HL-60/S4 treated with phorbol 12-myristate 13-acetate at 8.2 ng/mL for 4 days and 3 days (cell line): ENCODE measurements around the gene CST9.
"Not testable (repeated sequence)": the region's sequence is repeated elsewhere in the genome, so short reads cannot be mapped to it uniquely, and the experiment has no call there.

Experiments
- in situ Hi-C: fragments of 300-500 bp; cut with MboI; formaldehyde crosslinking; loops from 2 replicates; pipeline ENCODE4 v1.15.0; 2022; ENCODE audit warnings: low sequenced_read_pairs

CST9 gene

GRCh38 chr20:23595941-23596340 lies 9.8 kb downstream of the CST9 start:
- in situ Hi-C loops, result no loop called here

DNA sequence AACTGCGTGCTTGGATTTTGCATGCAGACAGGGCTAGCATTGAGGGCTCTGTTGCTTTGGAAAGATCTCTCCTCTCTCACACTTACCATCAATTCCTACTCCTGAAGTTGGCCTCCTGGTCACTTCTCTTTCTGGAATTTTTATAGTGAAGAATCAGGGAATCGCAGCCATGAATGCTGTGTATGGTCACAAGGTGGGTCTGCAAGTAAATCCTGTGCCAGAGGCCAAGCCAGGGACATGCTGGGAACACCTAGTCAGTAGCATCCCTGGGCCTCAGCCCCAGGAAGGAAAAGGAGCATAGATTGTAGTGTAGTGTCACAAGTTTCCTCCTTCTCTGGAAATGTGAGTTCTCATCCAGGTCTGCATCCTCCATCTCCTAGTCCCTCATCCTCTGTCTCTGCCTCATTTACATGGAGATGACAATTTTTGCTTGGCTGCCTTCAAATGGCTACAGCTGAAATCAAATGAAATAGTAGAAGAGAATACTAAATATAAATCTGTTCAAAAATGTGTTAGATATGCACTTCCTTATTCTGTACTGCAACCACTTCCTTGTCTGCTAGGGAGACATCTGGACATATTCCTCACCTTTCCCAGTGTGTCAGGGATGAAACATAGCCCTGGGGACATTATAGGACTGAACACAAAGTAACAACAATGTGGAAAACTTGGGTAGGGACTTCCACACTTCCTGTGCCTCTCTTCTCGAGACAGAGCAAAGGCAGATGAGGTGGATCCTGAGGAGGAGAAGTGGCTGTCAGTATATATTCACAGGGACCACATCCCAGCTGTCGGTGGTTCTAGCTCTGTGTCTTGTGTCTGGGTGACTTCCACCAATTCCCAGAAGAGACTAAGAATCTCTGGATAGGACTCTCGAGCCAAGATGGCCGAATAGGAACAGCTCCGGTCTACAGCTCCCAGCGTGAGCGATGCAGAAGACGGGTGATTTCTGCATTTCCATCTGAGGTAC lies 17.0 kb downstream of the CST9 start:
- in situ Hi-C loops, result no loop called here

GRCh38 chr20:23587631-23588030 lies 18.1 kb downstream of the CST9 start:
- in situ Hi-C loops, result no loop called here

DNA sequence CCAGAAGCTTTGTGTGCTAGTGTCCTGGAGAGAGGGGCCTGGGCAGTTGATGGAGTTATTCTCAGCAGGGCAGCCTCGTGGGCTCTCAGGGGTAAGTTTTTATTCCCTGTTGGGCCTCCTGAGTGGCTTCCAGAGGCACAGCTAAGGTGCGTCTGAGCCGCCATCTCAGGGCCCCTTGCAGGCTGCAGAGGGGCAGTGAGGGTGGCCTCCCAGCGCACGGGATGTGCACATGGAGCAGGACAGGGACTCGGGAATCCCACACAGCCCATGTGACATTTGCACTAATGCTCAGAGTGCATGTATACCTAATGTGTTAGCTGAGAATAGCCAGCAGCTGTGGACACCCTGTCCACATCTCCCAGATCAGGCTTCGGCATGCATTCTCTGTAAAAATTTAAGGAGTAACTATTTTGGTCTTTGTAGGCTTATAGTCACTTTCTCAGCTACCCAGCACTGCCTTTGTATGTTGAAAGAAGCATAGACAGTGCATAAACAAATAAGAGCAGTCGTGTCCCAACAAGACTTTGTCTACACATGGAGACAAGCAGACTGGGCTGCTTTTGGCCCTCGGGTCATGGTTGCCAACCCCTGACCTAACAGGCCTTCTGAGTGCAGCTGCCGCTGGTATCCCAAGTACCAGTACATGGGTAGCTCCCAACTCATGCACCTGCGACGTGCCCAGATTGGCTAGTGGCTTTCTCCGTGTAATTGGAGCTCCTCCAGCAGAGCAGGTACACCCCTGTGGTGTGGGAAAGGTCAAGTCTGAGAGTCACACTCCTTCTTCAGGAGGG lies 18.8 kb downstream of the CST9 start:
- in situ Hi-C loops, result no loop called here

GRCh38 chr20:23585808-23586734 lies 19.6 kb downstream of the CST9 start:
- in situ Hi-C loops, result no loop called here

GRCh38 chr20:23585449-23585807 lies 20.3 kb downstream of the CST9 start:
- in situ Hi-C loops, result no loop called here

DNA sequence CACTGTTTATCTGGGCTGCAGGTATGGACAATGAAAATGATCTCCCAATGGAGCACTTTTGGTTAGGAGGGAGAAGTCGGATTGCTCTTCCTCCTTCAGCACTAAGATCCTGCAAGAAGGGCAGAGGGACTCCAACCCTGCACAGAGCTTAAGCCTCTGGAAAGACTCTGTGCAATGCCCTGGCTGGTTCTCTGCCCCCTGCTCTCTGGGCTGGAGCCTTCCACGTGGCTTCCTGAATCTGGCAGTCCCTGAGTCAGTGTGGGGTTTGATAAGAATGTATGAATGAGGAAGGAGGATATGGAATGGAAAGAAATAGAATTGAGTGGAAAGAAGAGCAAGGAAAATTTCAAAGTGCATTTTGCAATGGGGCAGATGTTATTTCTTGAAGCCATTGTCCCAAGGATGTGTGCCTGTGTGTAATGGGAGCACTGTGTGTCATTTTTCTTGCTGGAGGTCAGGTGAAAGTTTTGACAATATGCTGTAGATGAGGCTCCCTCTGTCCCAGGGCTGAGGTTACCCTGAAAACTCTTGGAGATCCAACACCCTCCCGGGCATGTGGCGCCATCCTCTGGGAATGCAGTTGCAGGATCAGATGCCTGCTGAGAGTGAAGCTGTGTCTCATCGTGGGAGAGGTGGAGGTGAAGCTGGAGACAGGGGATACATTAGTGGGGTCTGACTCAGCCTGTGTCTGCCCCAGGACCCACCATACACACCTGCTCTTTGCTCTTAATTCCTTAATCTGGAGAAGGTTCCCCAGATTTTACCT lies 21.1 kb downstream of the CST9 start:
- in situ Hi-C loops, result no loop called here

DNA sequence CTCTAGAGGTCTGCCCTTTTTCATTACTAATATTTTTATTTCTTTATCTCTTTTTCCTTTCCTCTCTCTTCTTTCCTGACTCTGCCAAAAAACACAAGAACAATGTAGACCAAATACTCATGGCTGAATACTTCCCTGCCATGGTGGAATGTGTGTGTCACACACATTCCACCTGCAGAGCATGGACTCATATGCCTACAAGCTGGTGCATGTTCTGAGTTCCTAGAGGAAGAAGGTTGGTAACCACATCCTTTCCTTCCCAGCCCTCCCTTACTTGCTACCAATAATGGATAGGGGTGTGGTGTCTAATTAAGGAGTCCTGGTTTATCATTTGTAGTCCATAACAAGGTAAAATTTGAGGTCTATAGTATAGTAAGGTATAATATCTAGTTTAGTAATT lies 22.2 kb downstream of the CST9 start:
- in situ Hi-C loops, result no loop called here

GRCh38 chr20:23582293-23582692 lies 23.4 kb downstream of the CST9 start:
- in situ Hi-C loops, result no loop called here

- in situ Hi-C loops, result not testable (repeated sequence)
Measured at GRCh38 chr20:23581833-23582232, 23.9 kb downstream of the CST9 start.

DNA sequence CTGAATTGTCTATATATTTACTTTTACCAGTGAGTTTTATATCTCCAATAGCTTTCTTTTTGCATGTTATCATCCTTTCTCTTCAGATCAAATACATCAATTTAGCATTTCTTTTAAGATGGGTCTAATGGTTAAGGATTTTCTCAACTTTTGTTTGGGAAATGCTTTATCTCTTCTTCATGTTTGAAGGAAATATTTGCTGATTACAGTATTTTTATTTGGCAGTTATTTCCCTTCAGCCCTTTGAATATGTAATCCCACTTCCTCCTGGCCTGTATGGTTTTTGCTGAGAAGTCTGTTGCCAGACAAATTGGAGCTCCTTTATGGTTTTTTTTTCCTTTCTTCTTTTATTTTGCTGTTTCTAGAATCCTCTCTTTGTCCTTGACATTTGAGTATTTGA lies 30.7 kb downstream of the CST9 start:
- in situ Hi-C loops, result no loop called here

GRCh38 chr20:23570178-23570760 lies 35.4 kb downstream of the CST9 start:
- in situ Hi-C loops, result no loop called here

DNA sequence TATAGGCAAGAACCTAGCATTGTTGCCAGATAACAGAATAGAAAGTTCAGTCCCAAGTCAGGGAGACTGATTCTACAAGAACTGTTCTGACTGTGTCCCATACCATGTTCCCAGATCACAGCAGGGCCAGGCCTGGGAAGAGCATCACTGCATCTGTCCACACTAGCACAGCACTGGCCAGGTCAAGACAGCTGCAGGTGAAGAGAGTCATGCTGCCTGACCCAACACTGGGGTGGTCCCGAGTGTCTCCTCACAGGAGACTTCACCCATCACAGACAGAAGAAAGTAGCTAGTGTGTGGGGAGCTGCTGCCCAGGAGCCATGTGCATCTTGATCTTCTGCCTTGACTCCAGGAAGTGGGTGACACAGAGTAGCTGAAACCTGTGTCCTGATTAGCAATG lies 36.1 kb downstream of the CST9 start:
- in situ Hi-C loops, result no loop called here

DNA sequence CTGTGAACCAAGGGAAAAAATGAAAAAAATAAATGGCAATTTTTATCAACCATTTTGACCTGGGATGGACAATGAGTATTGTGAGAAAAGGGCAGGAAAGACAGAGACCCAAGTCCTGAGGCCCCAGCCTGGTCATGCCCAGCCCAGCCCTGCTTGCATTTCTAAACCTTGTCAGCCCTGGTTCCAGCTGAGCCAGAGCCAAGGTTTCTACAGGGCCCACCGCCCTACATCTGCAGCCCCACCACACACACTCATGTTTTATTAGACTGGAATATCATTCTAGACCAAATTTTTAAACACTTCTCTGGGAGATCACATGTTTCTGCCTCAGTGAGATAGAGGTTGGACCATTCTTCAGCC lies 36.8 kb downstream of the CST9 start:
- in situ Hi-C loops, result no loop called here

DNA sequence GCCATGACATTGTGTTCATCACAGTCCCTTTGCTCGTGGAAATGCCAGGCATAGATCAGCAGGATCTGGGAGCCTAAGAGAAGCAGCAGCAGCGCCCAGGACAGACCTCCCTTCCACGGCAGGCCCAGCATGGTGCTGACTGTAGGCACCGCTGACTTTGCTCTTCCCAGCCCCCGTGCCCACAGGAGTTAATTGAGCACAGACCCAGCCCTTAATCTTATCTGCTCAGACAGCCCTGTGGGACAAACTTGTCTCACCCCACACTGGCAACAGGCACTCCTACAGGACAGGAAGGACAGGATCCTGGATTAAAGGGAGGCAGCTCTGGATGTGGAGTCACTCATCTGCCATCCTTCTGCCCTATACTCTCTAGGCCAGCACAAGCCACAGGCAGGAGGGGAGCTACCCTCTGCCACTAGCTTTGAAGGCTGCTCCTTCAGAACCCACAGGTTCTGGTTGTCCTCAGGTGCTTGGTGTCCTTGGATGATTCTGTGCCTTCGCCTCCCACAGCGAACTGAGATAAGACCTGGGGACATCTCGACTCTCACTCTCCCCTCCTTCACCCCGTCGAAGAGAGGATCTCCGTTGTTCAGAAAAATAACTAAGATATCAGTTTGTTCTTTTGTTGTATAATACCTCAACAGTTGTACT lies 37.3 kb downstream of the CST9 start, which contains the start of gene CST9L:
CST9L (minus strand) TSS at position 165 of the 651 bp plus-strand sequence; CDS start at position 131, 34 bp downstream.
- in situ Hi-C loops, result no loop called here

- in situ Hi-C loops, result no loop called here
Measured at GRCh38 chr20:23566199-23566932, 39.4 kb downstream of the CST9 start.

DNA sequence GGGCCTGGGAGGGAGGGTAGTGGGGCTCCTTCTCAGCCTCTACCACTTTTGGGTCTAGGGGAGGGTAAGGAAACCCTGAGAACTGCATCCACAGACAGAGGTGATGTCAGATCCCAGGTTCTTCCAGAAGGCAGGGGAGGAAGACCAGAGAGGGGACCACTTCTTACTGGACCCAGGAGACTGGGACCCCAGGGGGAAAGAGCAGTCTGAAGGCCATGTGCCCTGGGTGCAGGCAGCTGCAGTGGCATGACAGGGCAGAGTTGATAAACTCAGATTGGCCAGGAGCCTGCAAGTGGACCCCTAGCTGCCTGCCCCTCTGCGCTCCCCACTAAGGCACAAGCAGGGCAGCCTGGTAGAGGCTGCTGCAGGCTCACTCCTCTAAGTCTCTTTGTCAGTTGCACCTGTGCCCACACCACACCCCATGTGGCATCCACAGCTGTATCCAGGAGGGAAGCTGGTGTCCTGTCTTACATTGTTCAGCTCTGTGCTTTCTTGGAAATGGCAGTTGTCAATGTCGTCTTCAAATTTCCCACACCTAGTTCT lies 40.1 kb downstream of the CST9 start:
- in situ Hi-C loops, result no loop called here

DNA sequence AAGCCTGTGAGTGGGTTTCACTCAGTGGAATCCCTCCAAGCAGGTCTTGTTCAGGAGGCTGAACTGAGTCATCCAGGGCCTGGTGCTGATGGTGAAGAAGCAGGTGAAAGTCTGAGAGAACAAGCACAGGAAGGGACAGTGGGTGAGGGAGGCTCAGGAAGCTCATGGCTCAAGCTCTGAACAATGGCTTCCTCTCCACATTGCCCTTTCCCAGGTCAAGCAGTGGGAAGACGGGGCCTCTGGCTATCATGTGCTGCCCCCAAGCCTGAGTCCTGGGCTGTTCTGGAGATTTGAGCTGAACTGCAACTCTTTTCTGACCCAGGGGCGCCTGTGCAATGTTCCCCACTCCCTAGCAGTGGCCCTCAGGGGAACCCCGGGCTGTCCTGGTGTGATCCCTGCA lies 40.8 kb downstream of the CST9 start:
- in situ Hi-C loops, result no loop called here
